OCI-LY3 (cell line): Measurements from ENCODE around the gene GRIK2.

Experiments
- H2AFZ ChIP-seq: fragments of 200-600, 300-600 bp; shearing (Covaris generic); 2 replicates; pipeline ENCODE4 v1.6.0; 2014; ENCODE audit warnings: antibody characterized with exemption, low read depth, low read length
- H3K27ac ChIP-seq: fragments of 200-600, 300-600 bp; sonication (generic); 2 replicates; pipeline ENCODE4 v1.5.1; 2014; ENCODE audit warnings: mild to moderate bottlenecking, low read length, moderate library complexity, mixed read lengths
- H3K27me3 ChIP-seq: fragments of 200-600, 300-600 bp; sonication (generic); 2 replicates; pipeline ENCODE4 v1.6.1; 2014; ENCODE audit warnings: low read depth, low read length, mixed read lengths
- H3K36me3 ChIP-seq: fragments of 200-600, 300-600 bp; sonication (generic); replicated peaks from 2 replicates; pipeline ENCODE3; 2014; ENCODE audit warnings: low read depth, low read length, mixed read lengths
- H3K4me1 ChIP-seq: fragments of 300-600, 200-600 bp; sonication (generic); 2 replicates; pipeline ENCODE4 v1.6.1; 2014; ENCODE audit warnings: low read length, mixed read lengths
- H3K4me2 ChIP-seq: fragments of 200-600, 300-600 bp; sonication (generic); 2 replicates; pipeline ENCODE4 v1.6.1; 2014; ENCODE audit warnings: low read length, mixed read lengths
- H3K4me3 ChIP-seq: fragments of 300-600, 200-600 bp; sonication (generic); 2 replicates; pipeline ENCODE4 v1.5.1; 2014; ENCODE audit warnings: antibody characterized with exemption, mild to moderate bottlenecking, low read length, moderate library complexity
- H3K79me2 ChIP-seq: fragments of 300-600, 200-600 bp; shearing (Covaris generic); 2 replicates; pipeline ENCODE4 v1.6.1; 2014; ENCODE audit warnings: mild to moderate bottlenecking, low read length, mixed read lengths
- H3K9ac ChIP-seq: fragments of 300-600, 200-600 bp; shearing (Covaris generic); 2 replicates; pipeline ENCODE4 v1.6.0; 2014; ENCODE audit warnings: mild to moderate bottlenecking, low read length, moderate library complexity
- H3K9me3 ChIP-seq: fragments of 200-600, 300-600 bp; shearing (Covaris generic); 2 replicates; pipeline ENCODE4 v1.6.1; 2014; ENCODE audit warnings: low read length, mixed read lengths; ENCODE audit not compliant: insufficient read depth
- H4K20me1 ChIP-seq: fragments of 200-600, 300-600 bp; sonication (generic); 2 replicates; pipeline ENCODE4 v1.6.1; 2016; ENCODE audit warnings: low read length, mixed read lengths; ENCODE audit not compliant: insufficient read depth
- CTCF ChIP-seq: fragments of 200-600, 300-600 bp; sonication (generic); IDR thresholded peaks from 2 replicates; pipeline ENCODE4 v1.5.1; 2014; ENCODE audit warnings: antibody characterized with exemption, low read length, low read depth
- EZH2phosphoT487 ChIP-seq: fragments of 200-600 bp; shearing (Covaris generic); IDR thresholded peaks from 2 replicates; pipeline ENCODE4 v1.6.1; 2018; ENCODE audit warnings: antibody characterized with exemption, mixed run types, low read depth

GRIK2 gene

GRCh38 chr6:101396548-101397173, 3.2 kb downstream of the GRIK2 start:
- Histone ChIP-seq H3K79me2 (no peaks in the 10 kb centered on the region), H3K4me3 (no peak overlapping the region), H3K4me2 (no peak overlapping the region), H3K27ac (no peak overlapping the region), H2AFZ (no peak overlapping the region), H3K27me3 (no peaks in the 10 kb centered on the region), H3K9ac (no peak overlapping the region), H3K36me3 (no peaks in the 10 kb centered on the region), H3K4me1 (no peaks in the 10 kb centered on the region), H4K20me1 (no peaks in the 10 kb centered on the region), H3K9me3 (no peaks in the 10 kb centered on the region)
- TF ChIP-seq CTCF (no peak), EZH2phosphoT487 (no peak)

DNA sequence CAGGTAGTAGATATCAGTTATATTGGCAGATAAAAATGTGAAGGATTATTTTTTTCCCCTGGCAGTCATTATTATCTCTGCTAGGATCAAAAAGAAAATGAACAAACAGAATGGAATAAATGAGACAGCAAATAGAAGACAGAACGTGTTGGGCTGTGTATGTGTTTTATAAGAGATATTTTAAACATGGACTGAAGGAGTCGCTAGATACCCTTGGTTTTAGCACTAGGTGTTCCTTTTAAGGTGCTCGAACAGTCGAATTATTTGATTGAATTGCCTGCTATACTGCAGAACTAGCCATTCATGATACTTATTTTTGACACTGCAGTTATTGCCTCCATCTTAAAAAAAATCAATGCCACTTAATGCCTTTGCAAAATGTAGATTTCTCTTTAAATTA, 3.7 kb downstream of the GRIK2 start:
- Histone ChIP-seq H4K20me1 (no peaks in the 10 kb centered on the region), H2AFZ (no peak overlapping the region), H3K27ac (no peak overlapping the region), H3K9me3 (no peaks in the 10 kb centered on the region), H3K4me2 (no peak overlapping the region), H3K4me1 (no peaks in the 10 kb centered on the region), H3K36me3 (no peaks in the 10 kb centered on the region), H3K4me3 (no peak overlapping the region), H3K79me2 (no peaks in the 10 kb centered on the region), H3K9ac (no peak overlapping the region), H3K27me3 (no peaks in the 10 kb centered on the region)
- TF ChIP-seq CTCF (peak; percentile 32), EZH2phosphoT487 (no peak)

GRCh38 chr6:101398716-101399615, 5.5 kb downstream of the GRIK2 start:
- no peaks in the 10 kb centered on the region for H4K20me1 ChIP-seq
- no peak overlapping the region for H2AFZ ChIP-seq
- H3K4me2 ChIP-seq: no peak overlapping the region
- TF ChIP-seq CTCF: no peak
- TF ChIP-seq EZH2phosphoT487: no peak
- no peaks in the 10 kb centered on the region for H3K9me3 ChIP-seq
- H3K4me3 ChIP-seq: no peak overlapping the region
- no peak overlapping the region for H3K27ac ChIP-seq
- no peaks in the 10 kb centered on the region for H3K36me3 ChIP-seq
- H3K27me3 ChIP-seq: no peaks in the 10 kb centered on the region
- no peaks in the 10 kb centered on the region for H3K4me1 ChIP-seq
- no peaks in the 10 kb centered on the region for H3K79me2 ChIP-seq
- no peak overlapping the region for H3K9ac ChIP-seq

DNA sequence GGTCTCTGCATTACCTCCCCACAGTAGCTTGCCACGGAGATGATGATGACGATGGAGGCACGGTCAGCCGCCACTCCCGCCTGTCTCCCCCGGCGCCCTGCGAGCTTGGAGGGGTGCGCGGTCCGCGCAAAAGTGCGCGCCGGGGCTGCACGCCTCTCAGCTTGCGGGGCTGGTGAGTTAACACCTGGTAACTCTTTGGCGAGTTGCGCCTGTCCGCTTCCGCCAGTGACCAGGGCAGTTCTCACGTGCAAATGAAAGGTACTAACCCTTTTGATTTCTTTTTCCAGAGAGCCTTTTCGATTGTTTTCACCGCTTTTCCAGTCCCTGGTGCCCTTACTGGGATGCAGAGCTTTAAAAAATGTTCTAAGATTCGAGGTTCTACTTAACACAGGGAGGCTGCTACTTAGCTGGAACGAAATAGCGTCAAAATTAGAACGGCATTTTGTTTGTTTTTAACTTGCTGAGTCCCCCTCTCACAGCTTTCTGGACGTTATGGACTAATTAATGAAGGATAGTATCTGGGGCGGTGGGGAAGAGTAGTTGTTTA, 6.2 kb downstream of the GRIK2 start:
- no peaks in the 10 kb centered on the region for H3K4me1 ChIP-seq
- no peaks in the 10 kb centered on the region for H3K27me3 ChIP-seq
- no peaks in the 10 kb centered on the region for H3K9me3 ChIP-seq
- no peaks in the 10 kb centered on the region for H3K79me2 ChIP-seq
- no peak overlapping the region for H3K4me2 ChIP-seq
- H3K36me3 ChIP-seq: no peaks in the 10 kb centered on the region
- TF ChIP-seq CTCF (no peak), EZH2phosphoT487 (no peak)
- H3K4me3 ChIP-seq: no peak overlapping the region
- H2AFZ ChIP-seq: no peak overlapping the region
- no peaks in the 10 kb centered on the region for H4K20me1 ChIP-seq
- no peak overlapping the region for H3K9ac ChIP-seq
- H3K27ac ChIP-seq: no peak overlapping the region
